Stimulated activated naive CD8-positive, alpha-beta T cell treated with anti-CD3 and anti-CD28 coated beads, Interleukin-15, Interleukin-2, amounts not matched to agents 100 ng/mL and 50 ng/mL, for 24 hours (primary cell): ENCODE data around the gene PRSS22.

Experiments used
- H3K27ac Mint-ChIP-seq: one replicate; pipeline ENCODE4 v1.8.0; 2021; ENCODE audit warnings: mild to moderate bottlenecking, mixed read lengths
- H3K27me3 Mint-ChIP-seq: one replicate; pipeline ENCODE4 v1.8.0; 2021; ENCODE audit warnings: mixed read lengths
- H3K36me3 Mint-ChIP-seq: one replicate; pipeline ENCODE4 v1.8.0; 2021; ENCODE audit warnings: low read depth, mixed read lengths
- H3K4me1 Mint-ChIP-seq: one replicate; pipeline ENCODE4 v1.8.0; 2021; ENCODE audit warnings: low read depth, mixed read lengths
- H3K4me3 Mint-ChIP-seq: one replicate; pipeline ENCODE4 v1.8.0; 2021; ENCODE audit warnings: mild to moderate bottlenecking, mixed read lengths
- H3K9me3 Mint-ChIP-seq: one replicate; pipeline ENCODE4 v1.8.0; 2021; ENCODE audit warnings: mixed read lengths

PRSS22 gene

GRCh38 chr16:2829501-2830354 lies 28.2 kb downstream of the PRSS22 start, which contains the start of gene ZG16B:
Gene ZG16B, plus strand, starts transcription at chr16:2830303. Its CDS starts 139 bp downstream, at chr16:2830442.
- H3K27me3 Mint-ChIP-seq = no peaks in the 10 kb centered on the region
- H3K9me3 Mint-ChIP-seq = no peaks in the 10 kb centered on the region
- no peak within 1 kb of the TSS for H3K4me3 Mint-ChIP-seq
- no peaks in the 10 kb centered on the region for H3K4me1 Mint-ChIP-seq
- H3K27ac Mint-ChIP-seq = no peak within 1 kb of the TSS
- no peaks in the 10 kb centered on the region for H3K36me3 Mint-ChIP-seq

- H3K9me3 Mint-ChIP-seq = no peaks in the 10 kb centered on the region
- H3K4me1 Mint-ChIP-seq = no peaks in the 10 kb centered on the region
- H3K27me3 Mint-ChIP-seq = no peaks in the 10 kb centered on the region
- H3K27ac Mint-ChIP-seq = no peak overlapping the region
- no peaks in the 10 kb centered on the region for H3K36me3 Mint-ChIP-seq
- H3K4me3 Mint-ChIP-seq = no peak overlapping the region
Observed at GRCh38 chr16:2828876-2829430, 29.0 kb downstream of the PRSS22 start.

- Mint-ChIP-seq H3K27ac (no peak overlapping the region), H3K9me3 (no peaks in the 10 kb centered on the region), H3K4me1 (no peaks in the 10 kb centered on the region), H3K36me3 (no peaks in the 10 kb centered on the region), H3K27me3 (no peaks in the 10 kb centered on the region), H3K4me3 (no peak overlapping the region)
Observed at GRCh38 chr16:2828521-2828840, 29.5 kb downstream of the PRSS22 start.

GRCh38 chr16:2827831-2828520 lies 30.0 kb downstream of the PRSS22 start:
- no peaks in the 10 kb centered on the region for H3K36me3 Mint-ChIP-seq
- H3K27me3 Mint-ChIP-seq = no peaks in the 10 kb centered on the region
- H3K4me3 Mint-ChIP-seq = no peak overlapping the region
- H3K27ac Mint-ChIP-seq = no peak overlapping the region
- no peaks in the 10 kb centered on the region for H3K4me1 Mint-ChIP-seq
- no peaks in the 10 kb centered on the region for H3K9me3 Mint-ChIP-seq

GRCh38 chr16:2827374-2827791 lies 30.6 kb downstream of the PRSS22 start:
- no peak overlapping the region for H3K27ac Mint-ChIP-seq
- H3K36me3 Mint-ChIP-seq = no peaks in the 10 kb centered on the region
- H3K4me1 Mint-ChIP-seq = no peaks in the 10 kb centered on the region
- no peaks in the 10 kb centered on the region for H3K9me3 Mint-ChIP-seq
- no peak overlapping the region for H3K4me3 Mint-ChIP-seq
- H3K27me3 Mint-ChIP-seq = no peaks in the 10 kb centered on the region

GRCh38 chr16:2826591-2827373 lies 31.2 kb downstream of the PRSS22 start:
- H3K4me1 Mint-ChIP-seq = no peaks in the 10 kb centered on the region
- no peak overlapping the region for H3K4me3 Mint-ChIP-seq
- H3K27ac Mint-ChIP-seq = no peak overlapping the region
- no peaks in the 10 kb centered on the region for H3K36me3 Mint-ChIP-seq
- no peaks in the 10 kb centered on the region for H3K9me3 Mint-ChIP-seq
- H3K27me3 Mint-ChIP-seq = no peaks in the 10 kb centered on the region

GRCh38 chr16:2825906-2826305 lies 32.1 kb downstream of the PRSS22 start:
- no peak overlapping the region for H3K27ac Mint-ChIP-seq
- no peaks in the 10 kb centered on the region for H3K4me1 Mint-ChIP-seq
- H3K27me3 Mint-ChIP-seq = no peaks in the 10 kb centered on the region
- H3K4me3 Mint-ChIP-seq = no peak overlapping the region
- no peaks in the 10 kb centered on the region for H3K36me3 Mint-ChIP-seq
- no peaks in the 10 kb centered on the region for H3K9me3 Mint-ChIP-seq

GRCh38 chr16:2825049-2825742 lies 32.8 kb downstream of the PRSS22 start:
- Mint-ChIP-seq H3K9me3 (no peaks in the 10 kb centered on the region), H3K27me3 (no peaks in the 10 kb centered on the region), H3K4me1 (no peaks in the 10 kb centered on the region), H3K27ac (no peak overlapping the region), H3K36me3 (no peaks in the 10 kb centered on the region), H3K4me3 (no peak overlapping the region)

GRCh38 chr16:2824626-2825025 lies 33.3 kb downstream of the PRSS22 start:
- Mint-ChIP-seq H3K4me3 (no peak overlapping the region), H3K4me1 (no peaks in the 10 kb centered on the region), H3K9me3 (no peaks in the 10 kb centered on the region), H3K27ac (no peak overlapping the region), H3K27me3 (no peaks in the 10 kb centered on the region), H3K36me3 (no peaks in the 10 kb centered on the region)

GRCh38 chr16:2822496-2822895 lies 35.5 kb downstream of the PRSS22 start:
- no peaks in the 10 kb centered on the region for H3K36me3 Mint-ChIP-seq

GRCh38 chr16:2822158-2822495 lies 35.8 kb downstream of the PRSS22 start:
- Mint-ChIP-seq H3K9me3 (no peaks in the 10 kb centered on the region), H3K27ac (no peak overlapping the region), H3K36me3 (no peaks in the 10 kb centered on the region), H3K27me3 (no peaks in the 10 kb centered on the region), H3K4me3 (no peak overlapping the region), H3K4me1 (no peaks in the 10 kb centered on the region)

More at GRCh38 chr16:2822496-2822895, 35.5 kb downstream of the PRSS22 start:
- Mint-ChIP-seq H3K9me3 (no peaks in the 10 kb centered on the region), H3K4me3 (no peak overlapping the region), H3K4me1 (no peaks in the 10 kb centered on the region), H3K27ac (no peak overlapping the region), H3K27me3 (no peaks in the 10 kb centered on the region)

- Mint-ChIP-seq H3K4me1 (no peaks in the 10 kb centered on the region), H3K27ac (no peak overlapping the region), H3K27me3 (no peaks in the 10 kb centered on the region), H3K36me3 (no peaks in the 10 kb centered on the region), H3K4me3 (no peak overlapping the region), H3K9me3 (no peaks in the 10 kb centered on the region)
Observed at GRCh38 chr16:2821487-2822157, 36.3 kb downstream of the PRSS22 start.

- Mint-ChIP-seq H3K9me3 (no peaks in the 10 kb centered on the region), H3K36me3 (no peaks in the 10 kb centered on the region), H3K4me1 (no peaks in the 10 kb centered on the region), H3K4me3 (no peak overlapping the region), H3K27me3 (no peaks in the 10 kb centered on the region), H3K27ac (no peak overlapping the region)
Observed at GRCh38 chr16:2820836-2821486, 37.0 kb downstream of the PRSS22 start.
